MM.1S (cell line): ENCODE data around the gene CACNA1C.

Experiments used
- EZH2 ChIP-seq: fragments of 300-600 bp; sonication (generic); optimal IDR thresholded peaks from 2 replicates; pipeline ENCODE3; 2017; ENCODE audit warnings: low read depth, mild to moderate bottlenecking, antibody characterized with exemption, low read length, mixed read lengths
- EZH2phosphoT487 ChIP-seq: fragments of 300-600 bp; sonication (generic); IDR thresholded peaks from 2 replicates; pipeline ENCODE4 v1.6.1; 2018; ENCODE audit warnings: antibody characterized with exemption, low read length
- TF ChIP-seq, protein P1 (sequence below): fragments of 300-600 bp; sonication (generic); IDR thresholded peaks from 2 replicates; pipeline ENCODE4 v1.5.1; 2016; ENCODE audit warnings: antibody characterized with exemption, low read length, mixed read lengths

DNA sequence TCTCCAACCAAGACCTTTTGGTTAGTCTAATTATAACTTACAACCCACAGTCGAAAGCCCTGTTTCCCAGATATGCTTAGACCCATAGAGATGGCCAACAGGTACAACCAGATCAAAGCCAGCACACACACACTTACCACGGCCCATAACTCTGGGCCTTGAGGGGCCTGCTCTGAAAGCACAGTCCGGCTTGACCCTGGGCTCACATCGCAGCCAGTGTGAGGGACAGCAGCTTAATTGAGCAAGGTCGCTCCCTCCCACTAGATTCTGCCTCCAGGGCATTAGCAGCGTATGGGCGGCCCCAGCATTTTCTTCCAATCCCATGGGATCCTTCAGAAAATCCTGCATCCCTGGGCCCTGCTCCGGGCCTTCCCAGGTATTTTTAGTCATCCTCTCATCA, 584.6 kb downstream of the CACNA1C start:
- TF ChIP-seq, protein P1, sequence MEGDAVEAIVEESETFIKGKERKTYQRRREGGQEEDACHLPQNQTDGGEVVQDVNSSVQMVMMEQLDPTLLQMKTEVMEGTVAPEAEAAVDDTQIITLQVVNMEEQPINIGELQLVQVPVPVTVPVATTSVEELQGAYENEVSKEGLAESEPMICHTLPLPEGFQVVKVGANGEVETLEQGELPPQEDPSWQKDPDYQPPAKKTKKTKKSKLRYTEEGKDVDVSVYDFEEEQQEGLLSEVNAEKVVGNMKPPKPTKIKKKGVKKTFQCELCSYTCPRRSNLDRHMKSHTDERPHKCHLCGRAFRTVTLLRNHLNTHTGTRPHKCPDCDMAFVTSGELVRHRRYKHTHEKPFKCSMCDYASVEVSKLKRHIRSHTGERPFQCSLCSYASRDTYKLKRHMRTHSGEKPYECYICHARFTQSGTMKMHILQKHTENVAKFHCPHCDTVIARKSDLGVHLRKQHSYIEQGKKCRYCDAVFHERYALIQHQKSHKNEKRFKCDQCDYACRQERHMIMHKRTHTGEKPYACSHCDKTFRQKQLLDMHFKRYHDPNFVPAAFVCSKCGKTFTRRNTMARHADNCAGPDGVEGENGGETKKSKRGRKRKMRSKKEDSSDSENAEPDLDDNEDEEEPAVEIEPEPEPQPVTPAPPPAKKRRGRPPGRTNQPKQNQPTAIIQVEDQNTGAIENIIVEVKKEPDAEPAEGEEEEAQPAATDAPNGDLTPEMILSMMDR = no peak
- TF ChIP-seq EZH2phosphoT487 = no peak
- TF ChIP-seq EZH2 = no peak
